Glutamatergic neuron (in vitro differentiated cells): ENCODE measurements around the gene TMA16. TPM values are rescaled to one million over a fixed set of nuclear protein-coding genes. Genes with fewer than 3 reads are reported as not detected.
A peak's percentile ranks its signal among the peaks of the same experiment; 100 is the strongest.

Experiments used
- DNase-seq: peaks from one replicate; pipeline ENCODE4 v3.0.0; 2022
- H3K27ac Mint-ChIP-seq: one replicate; pipeline ENCODE4 v1.8.0; 2020; ENCODE audit warnings: mild to moderate bottlenecking, mixed read lengths, inconsistent platforms; ENCODE audit not compliant: unreplicated experiment
- H3K27me3 Mint-ChIP-seq: one replicate; pipeline ENCODE4 v1.8.0; 2020; ENCODE audit warnings: mild to moderate bottlenecking, moderate library complexity, mixed read lengths, inconsistent platforms; ENCODE audit not compliant: unreplicated experiment
- H3K36me3 Mint-ChIP-seq: one replicate; pipeline ENCODE4 v1.8.0; 2020; ENCODE audit warnings: mild to moderate bottlenecking, mixed read lengths, inconsistent platforms; ENCODE audit not compliant: unreplicated experiment
- H3K4me1 Mint-ChIP-seq: one replicate; pipeline ENCODE4 v1.8.0; 2020; ENCODE audit warnings: mild to moderate bottlenecking, low read depth, mixed read lengths, inconsistent platforms; ENCODE audit not compliant: unreplicated experiment
- H3K4me3 Mint-ChIP-seq: one replicate; pipeline ENCODE4 v1.8.0; 2020; ENCODE audit warnings: mild to moderate bottlenecking, mixed read lengths, inconsistent platforms; ENCODE audit not compliant: unreplicated experiment
- H3K9me3 Mint-ChIP-seq: one replicate; pipeline ENCODE4 v1.8.0; 2020; ENCODE audit warnings: mild to moderate bottlenecking, moderate library complexity, mixed read lengths, inconsistent platforms; ENCODE audit not compliant: unreplicated experiment
- total RNA-seq: library from RNA; stranded (reverse); fragmentation: NEBNext Ultra II Directional; extraction: Animal tissue kit (Norgen Biotek cat#: 25700); gene quantifications from one replicate; pipeline ENCODE4 v1.2.1, GENCODE V29; 2021; ENCODE audit not compliant: unreplicated experiment
- TF ChIP-seq, protein P1 (sequence below): fragments of 200-600 bp; sonication (generic); IDR thresholded peaks from one replicate; pipeline ENCODE4 v1.5.0; 2021; ENCODE audit not compliant: partially characterized antibody, unreplicated experiment

The TMA16 gene
- total RNA-seq, 1 donor from 2014 or later, result 30.8 TPM

DNA sequence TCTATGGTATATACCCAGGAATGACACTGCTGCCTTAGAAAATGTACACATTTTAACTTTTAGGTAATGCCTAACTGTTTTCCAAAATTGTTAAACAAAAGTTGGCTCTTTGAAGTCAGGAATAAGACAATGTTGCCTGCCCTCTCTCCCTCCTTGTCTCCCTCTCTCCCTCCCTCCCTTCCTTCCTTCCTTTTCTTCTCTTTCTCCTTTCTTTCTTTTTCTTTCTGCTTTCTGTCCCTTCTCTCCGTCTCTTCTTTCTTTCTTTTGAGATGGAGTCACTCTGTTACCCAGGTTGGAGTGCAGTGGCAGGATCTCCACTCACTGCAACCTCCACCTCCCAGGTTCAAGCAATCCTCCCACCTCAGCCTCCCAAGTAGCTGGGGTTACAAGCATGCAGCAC lies 4.6 kb upstream of the TMA16 start:
- Mint-ChIP-seq H3K4me3 (no peak overlapping the region), H3K36me3 (no peaks in the 10 kb centered on the region), H3K4me1 (no peaks in the 10 kb centered on the region), H3K27me3 (no peaks in the 10 kb centered on the region), H3K9me3 (peaks cover 5% of the 10 kb centered on the region), H3K27ac (no peak overlapping the region)
- TF ChIP-seq, protein P1, sequence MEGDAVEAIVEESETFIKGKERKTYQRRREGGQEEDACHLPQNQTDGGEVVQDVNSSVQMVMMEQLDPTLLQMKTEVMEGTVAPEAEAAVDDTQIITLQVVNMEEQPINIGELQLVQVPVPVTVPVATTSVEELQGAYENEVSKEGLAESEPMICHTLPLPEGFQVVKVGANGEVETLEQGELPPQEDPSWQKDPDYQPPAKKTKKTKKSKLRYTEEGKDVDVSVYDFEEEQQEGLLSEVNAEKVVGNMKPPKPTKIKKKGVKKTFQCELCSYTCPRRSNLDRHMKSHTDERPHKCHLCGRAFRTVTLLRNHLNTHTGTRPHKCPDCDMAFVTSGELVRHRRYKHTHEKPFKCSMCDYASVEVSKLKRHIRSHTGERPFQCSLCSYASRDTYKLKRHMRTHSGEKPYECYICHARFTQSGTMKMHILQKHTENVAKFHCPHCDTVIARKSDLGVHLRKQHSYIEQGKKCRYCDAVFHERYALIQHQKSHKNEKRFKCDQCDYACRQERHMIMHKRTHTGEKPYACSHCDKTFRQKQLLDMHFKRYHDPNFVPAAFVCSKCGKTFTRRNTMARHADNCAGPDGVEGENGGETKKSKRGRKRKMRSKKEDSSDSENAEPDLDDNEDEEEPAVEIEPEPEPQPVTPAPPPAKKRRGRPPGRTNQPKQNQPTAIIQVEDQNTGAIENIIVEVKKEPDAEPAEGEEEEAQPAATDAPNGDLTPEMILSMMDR, result no peak
- DNase-seq, result no peak

DNA sequence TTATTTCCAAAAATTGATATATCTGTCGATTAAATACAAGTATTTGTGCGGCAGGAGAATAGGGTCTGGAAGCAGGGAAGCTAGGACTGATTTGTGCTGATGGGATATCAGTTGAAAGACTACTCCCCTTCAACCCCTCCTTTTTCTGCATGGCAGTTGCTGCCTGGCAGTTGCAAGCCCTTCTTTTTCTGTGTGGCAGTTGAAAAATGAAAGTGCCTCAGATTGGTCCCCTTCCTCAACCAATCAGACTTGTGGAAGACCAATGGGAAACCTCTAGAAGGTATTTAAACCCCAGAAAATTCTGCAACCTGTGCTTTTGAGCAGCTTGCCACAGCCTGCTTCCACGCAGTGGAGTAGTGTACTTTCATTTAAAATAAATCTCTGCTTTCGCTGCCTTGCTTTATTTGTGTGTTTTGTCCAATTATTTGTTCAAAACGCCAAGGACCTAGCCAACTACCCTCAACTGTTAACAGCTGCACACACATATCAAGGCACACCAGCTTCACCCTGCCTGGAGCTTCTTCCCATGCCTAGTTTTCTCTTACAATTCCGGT lies 1.5 kb upstream of the TMA16 start:
- Mint-ChIP-seq H3K9me3 (peaks cover 8% of the 10 kb centered on the region), H3K27me3 (no peaks in the 10 kb centered on the region), H3K27ac (peak overlapping the region; percentile 50), H3K4me3 (peak overlapping the region; percentile 71), H3K4me1 (peaks cover 7% of the 10 kb centered on the region), H3K36me3 (no peaks in the 10 kb centered on the region)
- DNase-seq, result no peak
- TF ChIP-seq, protein P1, result no peak

DNA sequence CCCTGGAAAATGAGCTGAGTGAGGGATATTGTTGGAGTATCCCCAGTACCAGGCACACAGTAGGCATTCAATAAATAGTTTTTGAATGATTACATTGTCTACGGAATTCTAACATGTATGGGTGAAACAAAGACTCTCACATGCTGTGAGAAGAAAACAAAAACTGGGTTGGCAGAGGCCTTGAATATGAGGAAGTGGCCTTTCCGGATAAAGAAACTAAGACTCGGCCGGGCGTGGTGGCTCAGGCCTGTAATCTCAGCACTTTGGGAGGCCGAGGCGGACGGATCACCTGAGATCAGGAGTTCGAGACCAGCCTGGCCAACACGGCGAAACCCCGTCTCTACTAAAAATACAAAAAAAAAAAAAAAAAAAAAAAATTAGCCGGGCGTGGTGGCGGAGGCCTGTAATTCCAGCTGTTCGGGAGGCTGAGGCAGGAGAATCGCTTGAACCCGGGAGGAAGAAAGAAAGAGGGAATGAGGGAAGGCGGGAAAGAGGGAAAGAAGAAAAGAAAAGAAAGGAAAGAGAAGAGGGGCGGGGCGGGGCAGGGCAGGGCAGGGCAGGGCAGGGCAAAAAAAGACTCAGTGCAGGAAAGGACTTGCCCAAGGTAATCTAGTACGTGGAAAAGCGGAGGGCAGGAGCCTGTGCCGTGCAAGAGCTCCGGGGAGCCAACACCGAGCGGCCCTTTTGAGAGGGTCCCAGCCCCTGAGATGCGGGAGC lies 689 bp upstream of the TMA16 start:
- H3K4me3 Mint-ChIP-seq, result peak overlapping the region; percentile 92
- peaks cover 7% of the 10 kb centered on the region for H3K4me1 Mint-ChIP-seq
- peak overlapping the region; percentile 94 for H3K27ac Mint-ChIP-seq
- TF ChIP-seq, protein P1, result no peak
- H3K27me3 Mint-ChIP-seq, result no peaks in the 10 kb centered on the region
- DNase-seq, result no peak
- peaks cover 8% of the 10 kb centered on the region for H3K9me3 Mint-ChIP-seq
- H3K36me3 Mint-ChIP-seq, result no peaks in the 10 kb centered on the region

DNA sequence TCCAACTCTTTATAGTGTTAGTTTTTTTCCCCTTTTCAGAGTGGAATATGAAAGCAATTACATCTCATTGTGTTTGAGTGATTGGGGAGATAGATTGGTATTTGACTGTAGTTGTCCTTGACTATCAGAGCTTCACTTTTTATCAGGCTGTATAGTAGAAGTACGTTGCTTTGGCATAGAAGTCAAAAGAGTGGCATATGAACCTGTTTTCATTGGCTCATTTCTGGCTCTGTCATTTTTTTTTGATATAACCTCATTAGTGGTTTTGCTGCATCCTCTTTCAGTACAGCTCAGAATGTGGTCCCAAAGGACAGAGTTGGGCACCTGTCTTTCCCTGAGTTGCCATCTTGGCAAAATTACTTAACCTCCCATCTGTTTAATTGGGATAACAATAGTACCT lies 1.4 kb downstream of the TMA16 start:
- TF ChIP-seq, protein P1, result no peak
- H3K27me3 Mint-ChIP-seq, result no peaks in the 10 kb centered on the region
- H3K4me1 Mint-ChIP-seq, result peaks cover 7% of the 10 kb centered on the region
- peak overlapping the region; percentile 87 for H3K4me3 Mint-ChIP-seq
- H3K36me3 Mint-ChIP-seq, result no peaks in the 10 kb centered on the region
- H3K9me3 Mint-ChIP-seq, result peaks cover 8% of the 10 kb centered on the region
- H3K27ac Mint-ChIP-seq, result peak overlapping the region; percentile 56
- no peak for DNase-seq

DNA sequence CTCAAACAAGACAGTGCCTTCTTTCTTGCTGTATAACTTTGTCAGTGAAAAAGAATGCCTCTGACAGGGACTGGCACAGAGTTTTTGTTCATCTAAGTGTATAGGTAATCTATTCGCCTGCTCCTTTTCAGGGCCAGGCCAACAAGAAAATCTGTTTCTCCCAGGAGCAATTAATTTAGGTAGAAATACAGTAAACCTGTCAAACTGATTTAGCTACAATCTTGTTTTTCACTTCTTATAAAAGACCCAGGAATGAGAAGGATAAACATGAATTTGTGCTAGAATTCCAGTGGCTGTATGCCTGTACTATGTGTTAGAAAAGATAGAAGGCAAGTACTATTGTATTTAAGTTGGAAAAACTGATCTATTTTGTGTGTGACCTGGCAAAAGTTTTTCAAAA lies 6.1 kb downstream of the TMA16 start:
- no peak for DNase-seq
- Mint-ChIP-seq H3K4me3 (no peak overlapping the region), H3K4me1 (peaks cover 14% of the 10 kb centered on the region), H3K9me3 (peaks cover 2% of the 10 kb centered on the region), H3K36me3 (no peaks in the 10 kb centered on the region), H3K27ac (no peak overlapping the region), H3K27me3 (no peaks in the 10 kb centered on the region)
- TF ChIP-seq, protein P1, result no peak
